Esophagus (tissue), 2 donors: ENCODE measurements around the gene GSTM1. TPM values are rescaled to one million over a fixed set of nuclear protein-coding genes. Genes with fewer than 3 reads are reported as not detected.
A peak's percentile ranks its signal among the peaks of the same experiment; 100 is the strongest.

Experiments
- H3K27ac ChIP-seq, 2 donors: one replicate each; pipeline ENCODE4 v1.5.1; 2013; ENCODE audit warnings: low read depth in 2 of 2, mild to moderate bottlenecking in 2 of 2, inconsistent platforms in 1 of 2, low read length in 1 of 2, moderate library complexity in 1 of 2
- H3K27me3 ChIP-seq, 2 donors: one replicate each; pipeline ENCODE4 v1.6.1; 2013; ENCODE audit warnings: low read length in 2 of 2, control low read depth in 1 of 2, mild to moderate bottlenecking in 1 of 2; ENCODE audit not compliant: insufficient read depth in 2 of 2, control insufficient read depth in 1 of 2
- H3K36me3 ChIP-seq, 2 donors: one replicate each; pipeline ENCODE4 v1.6.1; 2013; ENCODE audit warnings: low read length in 1 of 2; ENCODE audit not compliant: control insufficient read depth in 2 of 2, insufficient read depth in 2 of 2
- H3K4me1 ChIP-seq, 2 donors: one replicate each; pipeline ENCODE4 v1.6.1; 2013; ENCODE audit warnings: low read length in 1 of 2; ENCODE audit not compliant: control insufficient read depth in 2 of 2, insufficient read depth in 2 of 2
- H3K4me3 ChIP-seq, 2 donors: one replicate each; pipeline ENCODE4 v1.5.1; 2013; ENCODE audit warnings: low read length in 2 of 2, mild to moderate bottlenecking in 2 of 2, low read depth in 1 of 2, moderate library complexity in 1 of 2
- H3K9me3 ChIP-seq, 2 donors: one replicate each; pipeline ENCODE4 v1.6.1; 2013; ENCODE audit warnings: mild to moderate bottlenecking in 2 of 2, low read depth in 1 of 2, low read length in 1 of 2, moderate library complexity in 1 of 2; ENCODE audit not compliant: control insufficient read depth in 2 of 2, insufficient read depth in 1 of 2
- WGBS, 2 donors: extraction: QIAGEN DNeasy Blood & Tissue Kit; methylation state at CpG; one replicate each; pipeline ENCODE4 v1.1.7; 2013; 5-methylcytosine and 5-hydroxymethylcytosine counted together
- polyA plus RNA-seq, 2 donors: library from polyadenylated mRNA; stranded (reverse); fragments of 200-250 nt; gene quantifications; one replicate each; pipeline ENCODE4 v1.2.3, GENCODE V29; 2013
- donor health status: healthy with polysubstance abuse.
- donor health status: Bipolar disorder and iron deficiency.

Gene GSTM1
- polyA plus RNA-seq = 100 to 1,000 TPM; 125 to 132 TPM

- 0 to 1% methylated on average over 11 to 46 of the region's 46 CpGs for WGBS, 2 donors
- Histone ChIP-seq H3K9me3 (no peaks in the 10 kb centered on the region), H3K36me3 (no peaks in the 10 kb centered on the region), H3K4me1 (no peaks in the 10 kb centered on the region), H3K4me3 (peak within 1 kb of the TSS; percentile 53 to 63), H3K27ac (peak within 1 kb of the TSS; percentile 75 to 81), H3K27me3 (no peaks in the 10 kb centered on the region)
Measured at GRCh38 chr1:109687641-109688499, at the start of gene GSTM1. GSTM1 (plus strand) TSS chr1:109687817; CDS start chr1:109687874, 57 bp downstream.

DNA sequence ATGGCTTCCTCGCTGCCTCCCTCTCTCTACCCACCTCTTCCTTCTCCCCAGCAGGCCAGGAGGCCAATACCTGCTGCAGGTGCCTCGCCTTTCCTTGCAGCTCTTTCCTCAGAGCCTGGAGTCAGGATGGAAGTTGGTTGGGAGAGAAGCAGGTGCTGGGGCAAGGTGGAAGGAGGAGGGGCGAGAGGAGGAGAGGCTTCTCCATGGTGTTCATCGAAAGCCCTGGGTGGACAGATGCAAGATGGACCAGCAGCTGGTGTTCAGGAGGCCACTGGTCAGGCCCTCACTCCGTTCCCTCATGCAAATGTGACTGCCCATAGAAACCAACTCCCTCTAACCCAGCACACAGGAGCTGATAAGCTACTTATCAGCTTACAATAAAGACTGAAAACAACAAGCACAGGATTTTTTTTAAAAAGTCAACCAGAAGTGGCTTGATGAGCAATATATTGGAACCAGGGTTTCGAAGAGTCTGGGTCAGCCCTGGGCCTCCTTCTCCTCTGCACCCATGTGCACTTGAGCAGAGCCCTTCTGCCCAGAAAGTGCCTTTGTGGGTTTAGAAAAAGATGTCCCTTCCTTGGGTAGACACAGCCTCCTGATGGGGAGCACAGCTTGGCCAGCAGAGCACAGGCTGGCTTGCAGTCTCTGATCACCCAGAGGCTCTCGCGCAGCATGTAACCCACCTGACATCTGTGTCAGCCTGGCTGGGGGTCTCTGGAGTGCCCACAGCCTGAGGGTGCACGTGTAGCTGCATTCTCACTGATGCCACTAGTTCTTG is 48.4 kb upstream of the GSTM1 start:
- no peaks in the 10 kb centered on the region for H3K27me3 ChIP-seq
- no peaks in the 10 kb centered on the region for H3K9me3 ChIP-seq
- no peak overlapping the region for H3K27ac ChIP-seq
- H3K4me3 ChIP-seq = no peak overlapping the region
- WGBS, 2 donors = 80 to 88% methylated on average over 9 of the region's 9 CpGs
- no peaks in the 10 kb centered on the region for H3K4me1 ChIP-seq
- H3K36me3 ChIP-seq = no peaks in the 10 kb centered on the region

DNA sequence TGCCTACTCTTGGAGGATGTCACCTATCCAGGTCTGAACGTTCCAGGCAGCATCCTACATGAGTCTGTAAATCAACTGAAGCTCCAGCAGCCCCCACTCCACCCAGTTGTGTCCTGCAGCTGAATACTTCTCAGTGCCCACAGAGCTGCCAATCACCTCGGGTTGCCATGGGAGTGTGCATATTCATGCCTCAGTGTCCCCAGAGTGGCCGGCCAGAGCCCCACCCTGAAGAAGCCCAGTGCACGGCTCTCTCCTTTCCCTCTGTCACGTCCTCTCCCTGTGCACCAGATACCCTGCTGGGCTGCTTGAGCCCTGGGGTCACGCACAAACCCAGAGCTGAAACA is 47.8 kb upstream of the GSTM1 start:
- no peak overlapping the region for H3K4me3 ChIP-seq
- no peak overlapping the region for H3K27ac ChIP-seq
- 45% methylated on average over 6 of the region's 6 CpGs for WGBS, 2 donors
- no peaks in the 10 kb centered on the region for H3K9me3 ChIP-seq
- no peaks in the 10 kb centered on the region for H3K27me3 ChIP-seq
- H3K4me1 ChIP-seq = no peaks in the 10 kb centered on the region
- H3K36me3 ChIP-seq = no peaks in the 10 kb centered on the region

DNA sequence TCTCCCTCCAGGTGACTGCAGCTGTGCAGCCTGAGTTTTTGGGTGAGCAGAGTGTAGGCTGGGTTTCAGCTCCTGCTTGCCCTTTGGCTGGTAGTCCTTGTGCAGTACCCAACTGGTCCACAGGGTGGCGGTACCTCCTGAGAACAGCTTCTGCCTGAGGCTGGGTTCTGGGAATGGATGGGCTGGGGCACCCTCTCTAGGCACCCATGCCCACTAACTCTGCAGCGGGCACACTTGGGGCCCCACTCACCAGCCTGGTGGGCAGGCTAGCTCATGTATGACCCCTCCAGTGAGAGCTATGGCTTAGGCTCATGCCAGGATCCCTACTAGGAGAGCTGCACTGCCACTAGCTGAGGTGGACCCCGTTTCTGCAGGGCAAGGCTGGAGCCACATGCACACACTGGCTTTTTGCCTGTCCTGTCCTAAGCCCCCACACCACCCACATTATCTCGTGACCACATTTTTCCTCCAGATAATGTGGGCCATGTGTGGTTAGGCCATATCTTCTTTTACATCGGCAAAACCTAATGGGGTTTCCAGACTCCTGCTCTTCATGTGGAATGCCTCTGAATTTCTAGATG is 47.2 kb upstream of the GSTM1 start:
- no peaks in the 10 kb centered on the region for H3K36me3 ChIP-seq
- no peaks in the 10 kb centered on the region for H3K27me3 ChIP-seq
- no peaks in the 10 kb centered on the region for H3K9me3 ChIP-seq

DNA sequence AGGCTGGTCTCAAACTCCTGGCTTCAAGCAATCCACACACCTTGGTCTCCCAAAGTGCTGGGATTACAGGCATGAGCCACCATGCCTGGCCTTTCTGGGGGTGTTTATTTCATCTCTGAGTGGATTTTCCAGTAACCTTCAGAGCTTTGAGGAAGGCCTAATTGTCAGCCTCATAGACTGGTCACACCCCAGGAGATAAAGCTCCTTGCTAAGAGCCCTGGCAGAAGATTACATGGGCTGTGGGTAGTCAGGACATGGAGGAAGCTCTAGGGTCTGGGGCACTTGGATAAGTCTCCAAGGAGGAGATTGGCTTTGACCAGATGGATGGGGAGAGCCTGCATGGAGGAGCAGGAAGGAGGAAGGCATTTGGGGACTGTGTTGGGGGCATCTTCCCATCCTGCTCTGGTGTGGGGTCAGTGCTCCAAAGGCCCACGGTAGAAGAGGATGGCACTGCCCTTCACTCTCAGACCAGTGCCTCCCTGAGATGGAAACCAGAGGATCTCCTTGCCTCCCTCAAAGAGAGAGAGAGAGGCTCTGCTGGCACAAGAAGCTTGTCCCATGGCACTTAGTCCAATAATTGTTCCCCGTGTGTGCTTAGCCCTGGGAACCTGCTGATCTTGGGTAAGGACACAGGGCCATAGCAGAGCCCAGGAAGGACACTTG is 46.4 kb upstream of the GSTM1 start:
- Histone ChIP-seq H3K4me1 (no peaks in the 10 kb centered on the region), H3K9me3 (no peaks in the 10 kb centered on the region), H3K27me3 (no peaks in the 10 kb centered on the region), H3K36me3 (no peaks in the 10 kb centered on the region), H3K27ac (no peak overlapping the region), H3K4me3 (no peak overlapping the region)
- WGBS, 2 donors = 77 to 82% methylated on average over 2 of the region's 2 CpGs

More for the DNA sequence above, 47.2 kb upstream of the GSTM1 start:
- Histone ChIP-seq H3K27ac (no peak overlapping the region), H3K4me1 (no peaks in the 10 kb centered on the region), H3K4me3 (no peak overlapping the region)
- WGBS, 2 donors = 43 to 47% methylated on average over 5 of the region's 5 CpGs

GRCh38 chr1:109641861-109642260 is 45.8 kb upstream of the GSTM1 start:
- Histone ChIP-seq H3K27ac (no peak overlapping the region), H3K36me3 (no peaks in the 10 kb centered on the region), H3K27me3 (no peaks in the 10 kb centered on the region), H3K9me3 (no peaks in the 10 kb centered on the region), H3K4me3 (no peak overlapping the region), H3K4me1 (no peaks in the 10 kb centered on the region)
- 77 to 84% methylated on average over 2 of the region's 2 CpGs for WGBS, 2 donors

DNA sequence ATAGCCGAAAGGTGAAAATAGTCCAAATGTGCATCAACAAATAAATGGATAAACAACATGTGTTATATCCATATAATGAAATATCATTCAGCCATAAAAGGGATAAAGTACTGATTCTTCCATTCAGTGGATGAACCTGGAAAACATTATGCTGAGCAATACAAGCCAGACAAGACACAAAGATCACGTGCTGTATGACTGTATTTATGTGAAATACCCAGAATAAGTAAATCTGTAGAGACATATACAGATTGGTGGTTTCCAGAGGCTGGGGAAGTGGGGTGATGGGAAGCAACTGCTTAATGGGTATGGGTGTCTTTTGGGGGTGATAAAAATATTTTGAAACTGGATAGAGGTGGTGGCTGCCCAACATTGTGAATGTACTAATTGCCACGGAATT is 45.0 kb upstream of the GSTM1 start:
- Histone ChIP-seq H3K36me3 (no peaks in the 10 kb centered on the region), H3K27me3 (no peaks in the 10 kb centered on the region), H3K4me3 (no peak overlapping the region), H3K9me3 (no peaks in the 10 kb centered on the region), H3K4me1 (no peaks in the 10 kb centered on the region), H3K27ac (no peak overlapping the region)
- 67 to 70% methylated on average over 3 of the region's 3 CpGs for WGBS, 2 donors

GRCh38 chr1:109643385-109644230 is 44.0 kb upstream of the GSTM1 start:
- Histone ChIP-seq H3K27me3 (no peaks in the 10 kb centered on the region), H3K27ac (no peak overlapping the region), H3K9me3 (no peaks in the 10 kb centered on the region), H3K4me1 (no peaks in the 10 kb centered on the region), H3K36me3 (no peaks in the 10 kb centered on the region), H3K4me3 (no peak overlapping the region)
- WGBS, 2 donors = 36 to 37% methylated on average over 32 of the region's 32 CpGs

DNA sequence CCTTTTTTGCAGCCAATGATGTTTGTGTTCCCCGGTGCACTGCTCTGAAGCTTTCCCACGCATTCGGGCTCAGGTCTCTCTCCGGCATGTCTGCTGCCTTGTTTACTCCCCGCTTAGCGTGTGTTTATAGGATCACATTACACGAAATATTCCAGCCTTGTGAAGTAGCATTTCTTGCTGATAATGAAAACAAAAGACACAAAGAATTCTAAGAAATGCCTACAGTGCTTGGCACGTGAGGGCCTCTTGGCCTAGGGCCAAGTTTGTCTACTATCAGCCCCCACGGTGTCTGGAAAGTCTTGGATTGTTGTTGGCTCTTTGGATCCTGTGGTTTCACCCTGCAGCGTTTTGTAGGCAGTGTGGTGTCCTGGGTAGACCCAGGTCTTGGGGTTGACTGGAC is 42.9 kb upstream of the GSTM1 start:
- no peaks in the 10 kb centered on the region for H3K4me1 ChIP-seq
- no peaks in the 10 kb centered on the region for H3K9me3 ChIP-seq
- 25 to 51% methylated on average over 5 to 10 of the region's 10 CpGs for WGBS, 2 donors
- H3K4me3 ChIP-seq = no peak overlapping the region
- H3K27me3 ChIP-seq = no peaks in the 10 kb centered on the region
- H3K36me3 ChIP-seq = no peaks in the 10 kb centered on the region
- no peak overlapping the region for H3K27ac ChIP-seq
